ENCODE results near the gene TMEM150C.
A peak's percentile ranks its signal among the peaks of the same experiment; 100 is the strongest.
"Not testable (repeated sequence)": the region's sequence is repeated elsewhere in the genome, so short reads cannot be mapped to it uniquely, and the experiment has no call there.

Gene TMEM150C

GRCh38 chr4:82555276-82555675 is 6.5 kb downstream of the TMEM150C start:
- Histone ChIP-seq H3K36me3 (ENCODE audit: insufficient read depth, low read length) (no peaks in the 10 kb centered on the region), H3K4me3 (ENCODE audit: low read length, poor library complexity, severe bottlenecking) (no peak overlapping the region), H3K4me2 (ENCODE audit: low read depth, low read length, poor library complexity, severe bottlenecking) (peak overlapping the region; percentile 36), H3K79me2 (ENCODE audit: insufficient read depth, low read length) (no peaks in the 10 kb centered on the region), H3K9ac (ENCODE audit: low read depth, low read length, poor library complexity, severe bottlenecking) (no peak overlapping the region), H3K9me3 (ENCODE audit: insufficient read depth, low read depth, low read length) (no peaks in the 10 kb centered on the region), H2AFZ (ENCODE audit: low read length) (peak overlapping the region; percentile 62), H3K4me1 (ENCODE audit: insufficient read depth, low read length, poor library complexity, severe bottlenecking) (peaks cover 13% of the 10 kb centered on the region), H3K27me3 (ENCODE audit: insufficient read depth, low read length, poor library complexity, severe bottlenecking) (no peaks in the 10 kb centered on the region), H3K9me2 (replicated peaks; ENCODE audit: low read depth, low read length) (no peaks in the 10 kb centered on the region), H4K20me1 (ENCODE audit: insufficient read depth, low read length, poor library complexity, severe bottlenecking) (no peaks in the 10 kb centered on the region), H3F3A (ENCODE audit: low read depth) (no peaks in the 10 kb centered on the region)
- no peak for TF ChIP-seq EZH2phosphoT487 (IDR thresholded peaks at IDR 0.05; ENCODE audit: borderline replicate concordance)
- TF ChIP-seq CTCF (conservative IDR thresholded peaks at IDR 0.05; ENCODE audit: low read length), result peak; percentile 69

GRCh38 chr4:82553020-82553419 is 8.8 kb downstream of the TMEM150C start:
- no peaks in the 10 kb centered on the region for H3K79me2 ChIP-seq (ENCODE audit: insufficient read depth, low read length)
- H3F3A ChIP-seq (ENCODE audit: low read depth), result no peaks in the 10 kb centered on the region
- TF ChIP-seq CTCF (conservative IDR thresholded peaks at IDR 0.05; ENCODE audit: low read length) (no peak), EZH2phosphoT487 (IDR thresholded peaks at IDR 0.05; ENCODE audit: borderline replicate concordance) (no peak)
- no peaks in the 10 kb centered on the region for H3K36me3 ChIP-seq (ENCODE audit: insufficient read depth, low read length)
- H3K27me3 ChIP-seq (ENCODE audit: insufficient read depth, low read length, poor library complexity, severe bottlenecking), result no peaks in the 10 kb centered on the region
- no peak overlapping the region for H3K9ac ChIP-seq (ENCODE audit: low read depth, low read length, poor library complexity, severe bottlenecking)
- H3K9me3 ChIP-seq (ENCODE audit: insufficient read depth, low read depth, low read length), result no peaks in the 10 kb centered on the region
- no peaks in the 10 kb centered on the region for H4K20me1 ChIP-seq (ENCODE audit: insufficient read depth, low read length, poor library complexity, severe bottlenecking)
- H3K4me1 ChIP-seq (ENCODE audit: insufficient read depth, low read length, poor library complexity, severe bottlenecking), result peaks cover 13% of the 10 kb centered on the region
- no peak overlapping the region for H3K4me2 ChIP-seq (ENCODE audit: low read depth, low read length, poor library complexity, severe bottlenecking)
- no peak overlapping the region for H3K4me3 ChIP-seq (ENCODE audit: low read length, poor library complexity, severe bottlenecking)
- no peaks in the 10 kb centered on the region for H3K9me2 ChIP-seq (replicated peaks; ENCODE audit: low read depth, low read length)
- H2AFZ ChIP-seq (ENCODE audit: low read length), result no peak overlapping the region

GRCh38 chr4:82551734-82552133 is 10.1 kb downstream of the TMEM150C start:
- no peaks in the 10 kb centered on the region for H4K20me1 ChIP-seq (ENCODE audit: insufficient read depth, low read length, poor library complexity, severe bottlenecking)
- no peaks in the 10 kb centered on the region for H3K9me2 ChIP-seq (replicated peaks; ENCODE audit: low read depth, low read length)
- H3K9me3 ChIP-seq (ENCODE audit: insufficient read depth, low read depth, low read length), result no peaks in the 10 kb centered on the region
- peaks cover 13% of the 10 kb centered on the region for H3K4me1 ChIP-seq (ENCODE audit: insufficient read depth, low read length, poor library complexity, severe bottlenecking)
- H3K36me3 ChIP-seq (ENCODE audit: insufficient read depth, low read length), result no peaks in the 10 kb centered on the region
- H3F3A ChIP-seq (ENCODE audit: low read depth), result no peaks in the 10 kb centered on the region
- no peak overlapping the region for H3K4me2 ChIP-seq (ENCODE audit: low read depth, low read length, poor library complexity, severe bottlenecking)
- H3K9ac ChIP-seq (ENCODE audit: low read depth, low read length, poor library complexity, severe bottlenecking), result no peak overlapping the region
- no peaks in the 10 kb centered on the region for H3K27me3 ChIP-seq (ENCODE audit: insufficient read depth, low read length, poor library complexity, severe bottlenecking)
- H3K79me2 ChIP-seq (ENCODE audit: insufficient read depth, low read length), result no peaks in the 10 kb centered on the region
- no peak overlapping the region for H3K4me3 ChIP-seq (ENCODE audit: low read length, poor library complexity, severe bottlenecking)
- TF ChIP-seq EZH2phosphoT487 (IDR thresholded peaks at IDR 0.05; ENCODE audit: borderline replicate concordance) (no peak), CTCF (conservative IDR thresholded peaks at IDR 0.05; ENCODE audit: low read length) (no peak)
- no peak overlapping the region for H2AFZ ChIP-seq (ENCODE audit: low read length)

- not testable (repeated sequence) for H4K20me1 ChIP-seq (ENCODE audit: insufficient read depth, low read length, poor library complexity, severe bottlenecking); H3K4me1 ChIP-seq (ENCODE audit: insufficient read depth, low read length, poor library complexity, severe bottlenecking); H3K27me3 ChIP-seq (ENCODE audit: insufficient read depth, low read length, poor library complexity, severe bottlenecking); H3K9ac ChIP-seq (ENCODE audit: low read depth, low read length, poor library complexity, severe bottlenecking); H3K9me2 ChIP-seq (replicated peaks; ENCODE audit: low read depth, low read length); H3F3A ChIP-seq (ENCODE audit: low read depth); H3K4me2 ChIP-seq (ENCODE audit: low read depth, low read length, poor library complexity, severe bottlenecking); H3K36me3 ChIP-seq (ENCODE audit: insufficient read depth, low read length); H3K4me3 ChIP-seq (ENCODE audit: low read length, poor library complexity, severe bottlenecking); H3K9me3 ChIP-seq (ENCODE audit: insufficient read depth, low read depth, low read length); H2AFZ ChIP-seq (ENCODE audit: low read length); H3K79me2 ChIP-seq (ENCODE audit: insufficient read depth, low read length)
Observed at GRCh38 chr4:82547850-82548249, 13.9 kb downstream of the TMEM150C start.

All from Loucy (cell line).